H1 (cell line): ENCODE results near the gene MBTPS1. TPM values are rescaled to one million over a fixed set of nuclear protein-coding genes. Genes with fewer than 3 reads are reported as not detected.

ENCODE experiments used
- CTCF ChIA-PET: fragments of 300-600 bp; sonication (Branson Sonifier 250); formaldehyde crosslinking; loops from one replicate; lab custom pipeline; 2021; ENCODE audit not compliant: partially characterized antibody; lab: Charles Lee
- POLR2A ChIA-PET: fragments of 300-600 bp; sonication (Branson Sonifier 250); formaldehyde crosslinking; loops from one replicate; lab custom pipeline; 2021; ENCODE audit warnings: inconsistent platforms; ENCODE audit not compliant: partially characterized antibody; lab: Charles Lee
- DNase-seq, 2 experiments: peaks; one replicate each; pipeline versions ENCODE4 v3.0.0 to v3.0.0-alpha.2; 2010 to 2022; ENCODE audit warnings: low spot score in 2 of 2, low read depth in 1 of 2, mixed read lengths in 1 of 2
- FAIRE-seq: peaks from 2 replicates; lab custom pipeline; 2011; peaks lifted over from hg19 to GRCh38; lab: Jason Lieb, UNC
- H2AFZ ChIP-seq: 2 replicates; pipeline ENCODE4 v1.8.1; 2012; ENCODE audit warnings: low read length, inconsistent platforms
- H2AK5ac ChIP-seq: 2 replicates; pipeline ENCODE4 v1.6.1; 2013; ENCODE audit warnings: low read depth, low read length
- H2BK120ac ChIP-seq: replicated peaks from 2 replicates; pipeline ENCODE3; 2013; ENCODE audit warnings: low read depth, low read length, inconsistent platforms
- H2BK12ac ChIP-seq: 2 replicates; pipeline ENCODE4 v1.6.1; 2013; ENCODE audit warnings: low read depth, low read length
- H2BK15ac ChIP-seq: 2 replicates; pipeline ENCODE4 v1.6.1; 2013; ENCODE audit warnings: low read length
- H2BK20ac ChIP-seq: 2 replicates; pipeline ENCODE4 v1.6.1; 2013; ENCODE audit warnings: low read length
- H2BK5ac ChIP-seq: 2 replicates; pipeline ENCODE4 v1.6.1; 2013; ENCODE audit warnings: low read depth, low read length
- H3K14ac ChIP-seq: 2 replicates; pipeline ENCODE4 v1.6.1; 2013; ENCODE audit warnings: inconsistent platforms; ENCODE audit not compliant: insufficient read length
- H3K18ac ChIP-seq: 2 replicates; pipeline ENCODE4 v1.6.1; 2013; ENCODE audit warnings: low read length; ENCODE audit errors: extremely low read depth
- H3K23ac ChIP-seq: 2 replicates; pipeline ENCODE4 v1.6.1; 2013; ENCODE audit warnings: inconsistent platforms; ENCODE audit not compliant: insufficient read length
- H3K23me2 ChIP-seq: 2 replicates; pipeline ENCODE4 v1.6.1; 2013; ENCODE audit warnings: low read depth, low read length
- H3K27ac ChIP-seq: 2 replicates; pipeline ENCODE4 v1.6.1; 2011; ENCODE audit warnings: low read depth, low read length, inconsistent platforms
- H3K27me3 ChIP-seq, 4 experiments: replicated peaks in 1 of 4; 1 replicate in 1 of 4; 2 replicates in 3 of 4; pipeline versions ENCODE4 v1.6.1 to v1.8.1; 2011 to 2013; ENCODE audit warnings: low read length in 3 of 4, mild to moderate bottlenecking in 3 of 4, inconsistent platforms in 2 of 4, mixed read lengths in 2 of 4, moderate library complexity in 1 of 4; ENCODE audit not compliant: control insufficient read depth in 3 of 4, insufficient read depth in 3 of 4; ENCODE audit errors: extremely low read depth in 1 of 4
- H3K36me3 ChIP-seq, 4 experiments: 2 replicates each; pipeline versions ENCODE4 v1.6.1 to v1.8.1; 2011 to 2013; ENCODE audit warnings: mild to moderate bottlenecking in 4 of 4, low read length in 3 of 4, moderate library complexity in 2 of 4, control low read depth in 1 of 4, inconsistent platforms in 1 of 4; ENCODE audit not compliant: insufficient read depth in 4 of 4, control insufficient read depth in 2 of 4
- H3K4ac ChIP-seq: replicated peaks from 2 replicates; pipeline ENCODE3; 2013; ENCODE audit warnings: low read length, low read depth, mixed read lengths, inconsistent platforms; ENCODE audit not compliant: insufficient read length
- H3K4me1 ChIP-seq, 4 experiments: replicated peaks in 1 of 4; 1 replicate in 1 of 4; 2 replicates in 3 of 4; pipeline versions ENCODE4 v1.6.1 to v1.8.1; 2011 to 2013; ENCODE audit warnings: low read length in 3 of 4, inconsistent platforms in 2 of 4, mixed read lengths in 1 of 4; ENCODE audit not compliant: insufficient read depth in 4 of 4, control insufficient read depth in 3 of 4
- H3K4me2 ChIP-seq, 2 experiments: 2 replicates each; pipeline versions ENCODE4 v1.6.1 to v1.8.1; 2011 to 2013; ENCODE audit warnings: low read depth in 2 of 2, low read length in 2 of 2, control low read depth in 1 of 2, inconsistent platforms in 1 of 2, mild to moderate bottlenecking in 1 of 2; ENCODE audit not compliant: insufficient read depth in 1 of 2
- H3K4me3 ChIP-seq, 4 experiments: fragments of 200-600, 300-600 bp in 1 of 4; sonication (generic), shearing (Covaris generic), sonication (Bioruptor Twin) in 1 of 4; 2 replicates each; pipeline versions ENCODE4 v1.5.1 to v1.8.1; 2011 to 2016; ENCODE audit warnings: low read length in 4 of 4, low read depth in 3 of 4, control low read depth in 2 of 4, inconsistent platforms in 2 of 4, mild to moderate bottlenecking in 2 of 4, mixed read lengths in 1 of 4, moderate library complexity in 1 of 4; ENCODE audit not compliant: insufficient read depth in 2 of 4; ENCODE audit errors: extremely low read depth in 1 of 4
- H3K56ac ChIP-seq: replicated peaks from 2 replicates; pipeline ENCODE3; 2013; ENCODE audit warnings: low read depth, mild to moderate bottlenecking, mixed read lengths, low read length, inconsistent platforms; ENCODE audit not compliant: insufficient read length
- H3K79me1 ChIP-seq: 2 replicates; pipeline ENCODE4 v1.6.1; 2013; ENCODE audit warnings: low read depth, low read length, control low read depth
- H3K79me2 ChIP-seq, 2 experiments: 2 replicates each; pipeline versions ENCODE4 v1.6.1 to v1.8.1; 2012 to 2013; ENCODE audit warnings: low read length in 2 of 2, mild to moderate bottlenecking in 2 of 2, inconsistent platforms in 1 of 2; ENCODE audit not compliant: insufficient read depth in 2 of 2, control insufficient read depth in 1 of 2
- H3K9ac ChIP-seq, 4 experiments: replicated peaks in 1 of 4; 1 replicate in 1 of 4; 2 replicates in 3 of 4; pipeline versions ENCODE4 v1.6.1 to v1.8.1; 2011 to 2013; ENCODE audit warnings: low read depth in 3 of 4, low read length in 3 of 4, control low read depth in 2 of 4, mild to moderate bottlenecking in 2 of 4, moderate library complexity in 2 of 4, inconsistent platforms in 1 of 4; ENCODE audit errors: extremely low read depth in 1 of 4
- H3K9me3 ChIP-seq, 2 experiments: 2 replicates each; pipeline versions ENCODE4 v1.6.1 to v1.8.1; 2012 to 2013; ENCODE audit warnings: mild to moderate bottlenecking in 2 of 2, moderate library complexity in 2 of 2, control low read depth in 1 of 2, inconsistent platforms in 1 of 2, low read depth in 1 of 2, low read length in 1 of 2, mixed read lengths in 1 of 2; ENCODE audit not compliant: insufficient read depth in 2 of 2
- H4K20me1 ChIP-seq, 2 experiments: replicated peaks in 1 of 2; 2 replicates each; pipeline versions ENCODE3 to v1.8.1; 2011 to 2013; ENCODE audit warnings: inconsistent platforms in 2 of 2, low read length in 2 of 2, mild to moderate bottlenecking in 1 of 2; ENCODE audit not compliant: insufficient read depth in 2 of 2, control insufficient read depth in 1 of 2
- H4K5ac ChIP-seq: 2 replicates; pipeline ENCODE4 v1.6.1; 2013; ENCODE audit warnings: low read length, low read depth, mixed read lengths, inconsistent platforms; ENCODE audit not compliant: insufficient read length
- H4K8ac ChIP-seq: 2 replicates; pipeline ENCODE4 v1.8.0; 2013; ENCODE audit warnings: mild to moderate bottlenecking, moderate library complexity, low read length, inconsistent platforms; ENCODE audit not compliant: insufficient read depth; ENCODE audit errors: extremely low read depth
- H4K91ac ChIP-seq: replicated peaks from 2 replicates; pipeline ENCODE3; 2013; ENCODE audit warnings: low read length, mixed read lengths, inconsistent platforms; ENCODE audit not compliant: insufficient read length
- CBX8 ChIP-seq: fragments of 300-800, 300-1000 bp; sonication (generic); IDR thresholded peaks from 2 replicates; pipeline ENCODE4 v1.7.1; 2016; ENCODE audit warnings: low read depth, low read length, borderline replicate concordance
- WGBS, 2 experiments: shearing (Covaris generic) in 1 of 2; methylation state at CpG; one replicate each; pipeline versions ENCODE4 v1.1.6 to v1.1.7; 2013 to 2015; ENCODE audit warnings: low lambda C conversion rate in 2 of 2, mixed read lengths in 2 of 2, inconsistent platforms in 1 of 2, low coverage in 1 of 2, missing lambda C conversion rate in 1 of 2; ENCODE audit not compliant: insufficient replicate concordance in 2 of 2, insufficient coverage in 1 of 2, insufficient read length in 1 of 2; ENCODE audit errors: extremely low coverage in 1 of 2, missing lambda C conversion rate in 1 of 2; 5-methylcytosine and 5-hydroxymethylcytosine counted together
- polyA plus RNA-seq, 7 experiments: library from polyadenylated mRNA; depleted of rRNA in 3 of 7; stranded (reverse) in 5 of 7; unstranded in 2 of 7; fragments of >200 nt in 5 of 7; fragments of 200-250 nt in 2 of 7; gene quantifications; 1 replicate in 5 of 7; 2 replicates in 1 of 7; 4 replicates in 1 of 7; pipeline versions ENCODE4 v1.2.1 to v1.2.3, GENCODE V29; 2011 to 2013; ENCODE audit warnings: missing spikeins in 2 of 7, mixed read lengths in 2 of 7
- total RNA-seq: library from RNA; stranded (reverse); fragmentation: NEBNext Ultra II Directional; extraction: Animal tissue kit (Norgen Biotek cat#: 25700); gene quantifications from 2 replicates; pipeline ENCODE4 v1.2.1, GENCODE V29; 2021

MBTPS1 gene
- total and polyA plus RNA-seq, 2 of the 8 experiments (the other 6 are each of a cell fraction or from before 2014, with no cell fraction given), result 30.6 to 53.3 TPM

- H2BK15ac ChIP-seq, result no peak overlapping the region
- H3K4me2 ChIP-seq, result no peak overlapping the region
- H3K79me2 ChIP-seq, result peaks cover 7 to 94% of the 10 kb centered on the region in 2 experiments
- peaks cover 18% of the 10 kb centered on the region for H3K79me1 ChIP-seq
- no peaks in the 10 kb centered on the region for H3K27me3 ChIP-seq
- H3K56ac ChIP-seq, result no peak overlapping the region
- no peak overlapping the region for H2AK5ac ChIP-seq
- no peak overlapping the region for H3K4ac ChIP-seq
- no peak overlapping the region for H3K27ac ChIP-seq
- H3K14ac ChIP-seq, result no peak overlapping the region
- no peak for TF ChIP-seq CBX8
- TF ChIP-seq, all 59 proteins: peak for 0
- Histone ChIP-seq H3K9me3 (no peaks in the 10 kb centered on the region), H3K9ac (no peak overlapping the region), H3K4me3 (no peak overlapping the region), H4K91ac (no peak overlapping the region), H3K23ac (no peak overlapping the region), H4K20me1 (peaks cover 11 to 21% of the 10 kb centered on the region in 2 experiments), H3K18ac (no peak overlapping the region), H2AFZ (no peak overlapping the region), H2BK12ac (no peak overlapping the region), H3K23me2 (peaks cover 2% of the 10 kb centered on the region; the same call in 1 of the 2 replicates), H3K36me3 (peaks cover 0 to 4% (median 0%) of the 10 kb centered on the region in 4 experiments; a peak in 3 of 8 replicates), H3K4me1 (no peaks in the 10 kb centered on the region; a peak in 1 of 7 replicates), H4K8ac (no peak overlapping the region), H2BK5ac (no peak overlapping the region), H4K5ac (no peak overlapping the region), H2BK20ac (no peak overlapping the region), H2BK120ac (no peak overlapping the region)
- ChIA-PET POLR2A (no interaction called here), CTCF (interaction anchor here (1.1 to 1.3 kb wide), 2 partner anchors 10 to 65 kb away, joined by 3 to 4 read pairs; no protein-coding TSS in a partner anchor)
- FAIRE-seq (no peak), DNase-seq (no peak)
- 76% methylated on average over 3 of the region's 3 CpGs; no CpG with 5 or more reads in 1 of the 2 experiments for WGBS, 2 experiments
Observed at GRCh38 chr16:84110527-84110926, 6.2 kb downstream of the MBTPS1 start.
